Endothelial cell of umbilical vein (primary cell): ENCODE results near the gene GSDME. TPM values are rescaled to one million over a fixed set of nuclear protein-coding genes. Genes with fewer than 3 reads are reported as not detected.

Experiments used
- BruUV-seq: library from RNA; stranded (reverse); fragments of 400-500 nt; replicated peaks from 2 replicates; lab custom pipeline; 2021; lab: Mats Ljungman, UMichigan
- CTCF ChIA-PET: fragments of 300-600, 350-600 bp; sonication (Branson Sonifier 250); formaldehyde crosslinking; loops from one replicate; lab custom pipeline; 2021; ENCODE audit warnings: antibody characterized with exemption, inconsistent platforms; lab: Charles Lee
- POLR2A ChIA-PET: fragments of 300-600, 350-600 bp; sonication (Branson Sonifier 250); formaldehyde crosslinking; loops from one replicate; lab custom pipeline; 2021; ENCODE audit warnings: antibody characterized with exemption, inconsistent platforms; lab: Charles Lee
- DNase-seq: peaks from one replicate; pipeline ENCODE4 v3.0.0-alpha.2; 2011; ENCODE audit warnings: low read depth, low spot score
- FAIRE-seq: peaks from 2 replicates; lab custom pipeline; 2011; peaks lifted over from hg19 to GRCh38; lab: Jason Lieb, UNC
- H2AFZ ChIP-seq: 2 replicates; pipeline ENCODE4 v1.6.0; 2012; ENCODE audit warnings: low read depth, low read length, control low read depth, inconsistent platforms
- H3K27ac ChIP-seq: 2 replicates; pipeline ENCODE4 v1.5.1; 2011; ENCODE audit warnings: low read depth, mild to moderate bottlenecking, control low read depth, low read length, moderate library complexity; ENCODE audit not compliant: insufficient read depth
- H3K27me3 ChIP-seq, 2 experiments: 2 replicates each; pipeline versions ENCODE4 v1.6.0 to v1.6.1; 2011; ENCODE audit warnings: low read length in 2 of 2, mixed read lengths in 1 of 2; ENCODE audit not compliant: control insufficient read depth in 2 of 2, insufficient read depth in 2 of 2
- H3K36me3 ChIP-seq, 2 experiments: 2 replicates in 1 of 2; 3 replicates in 1 of 2; pipeline ENCODE4 v1.5.1; 2011; ENCODE audit warnings: low read length in 2 of 2, mild to moderate bottlenecking in 1 of 2, moderate library complexity in 1 of 2; ENCODE audit not compliant: control insufficient read depth in 2 of 2, insufficient read depth in 2 of 2; ENCODE audit errors: extremely low read depth in 1 of 2
- H3K4me1 ChIP-seq: 3 replicates; pipeline ENCODE4 v1.5.1; 2011; ENCODE audit warnings: mild to moderate bottlenecking, low read length; ENCODE audit not compliant: control insufficient read depth, insufficient read depth; ENCODE audit errors: extremely low read depth
- H3K4me2 ChIP-seq: 2 replicates; pipeline ENCODE4 v1.6.1; 2011; ENCODE audit warnings: low read length, control low read depth, mixed read lengths; ENCODE audit not compliant: insufficient read depth
- H3K4me3 ChIP-seq, 3 experiments: fragments of 200-600 bp in 1 of 3; sonication (generic), shearing (Covaris generic) in 1 of 3; replicated peaks in 1 of 3; 2 replicates each; pipeline ENCODE4 v1.5.1; 2011 to 2016; ENCODE audit warnings: control low read depth in 3 of 3, low read length in 3 of 3, mild to moderate bottlenecking in 2 of 3, inconsistent platforms in 1 of 3, low read depth in 1 of 3, moderate library complexity in 1 of 3; ENCODE audit not compliant: insufficient read depth in 1 of 3
- H3K79me2 ChIP-seq: 2 replicates; pipeline ENCODE4 v1.6.0; 2012; ENCODE audit warnings: low read length, inconsistent platforms; ENCODE audit not compliant: control insufficient read depth, insufficient read depth
- H3K9ac ChIP-seq: replicated peaks from 2 replicates; pipeline ENCODE3; 2011; ENCODE audit warnings: low read length, control low read depth; ENCODE audit not compliant: insufficient read depth; ENCODE audit errors: extremely low read depth
- H3K9me1 ChIP-seq: replicated peaks from 3 replicates; pipeline ENCODE4 v1.6.0; 2011; ENCODE audit warnings: mild to moderate bottlenecking, low read length; ENCODE audit not compliant: control insufficient read depth, insufficient read depth; ENCODE audit errors: extremely low read depth
- H3K9me3 ChIP-seq: replicated peaks from 2 replicates; pipeline ENCODE4 v1.5.1; 2012; ENCODE audit warnings: low read length, inconsistent platforms; ENCODE audit not compliant: control insufficient read depth, insufficient read depth
- H4K20me1 ChIP-seq: replicated peaks from 2 replicates; pipeline ENCODE3; 2011; ENCODE audit warnings: mild to moderate bottlenecking, low read length; ENCODE audit not compliant: control insufficient read depth, insufficient read depth; ENCODE audit errors: extremely low read depth
- CTCF ChIP-seq, 2 donors: IDR thresholded peaks; 1 replicate in 1 of 2; 2 replicates in 1 of 2; pipeline ENCODE4 v1.5.1; 2011; ENCODE audit warnings: low read length in 2 of 2, mild to moderate bottlenecking in 2 of 2, moderate library complexity in 2 of 2, control low read depth in 1 of 2, inconsistent platforms in 1 of 2, low read depth in 1 of 2; ENCODE audit not compliant: insufficient read depth in 1 of 2; ENCODE audit errors: extremely low read depth in 1 of 2
- EZH2 ChIP-seq: IDR thresholded peaks from 2 replicates; pipeline ENCODE4 v1.6.1; 2012; ENCODE audit warnings: borderline replicate concordance, low read depth, mild to moderate bottlenecking, moderate library complexity, low read length, inconsistent platforms; ENCODE audit not compliant: severe bottlenecking
- FOS ChIP-seq: IDR thresholded peaks from 2 replicates; pipeline ENCODE4 v1.6.1; 2011; ENCODE audit warnings: mild to moderate bottlenecking, low read length, moderate library complexity, borderline replicate concordance; ENCODE audit not compliant: insufficient read depth
- GATA2 ChIP-seq: IDR thresholded peaks from 2 replicates; pipeline ENCODE4 v1.7.0; 2011; ENCODE audit warnings: low read depth, mild to moderate bottlenecking, moderate library complexity, mixed read lengths, low read length; ENCODE audit not compliant: insufficient read length, insufficient read depth
- JUN ChIP-seq: IDR thresholded peaks from 2 replicates; pipeline ENCODE4 v1.6.1; 2011; ENCODE audit warnings: borderline replicate concordance, low read depth; ENCODE audit not compliant: insufficient read length, insufficient read depth
- MYC ChIP-seq: IDR thresholded peaks from one replicate; pipeline ENCODE4 v1.6.1; 2011; ENCODE audit warnings: mild to moderate bottlenecking, low read depth, low read length
- POLR2A ChIP-seq: IDR thresholded peaks from 2 replicates; pipeline ENCODE4 v1.6.1; 2012; ENCODE audit warnings: low read depth, mild to moderate bottlenecking, control low read depth, low read length
- POLR2AphosphoS5 ChIP-seq: IDR thresholded peaks from 2 replicates; pipeline ENCODE4 v1.6.1; 2012; ENCODE audit warnings: low read depth, mild to moderate bottlenecking, control low read depth, low read length, moderate library complexity; ENCODE audit not compliant: insufficient read depth
- dilution Hi-C: fragments of 300-500 bp; cut with MboI; formaldehyde crosslinking; loops from one replicate; pipeline ENCODE4 v1.15.0; 2019; ENCODE audit warnings: low sequenced_read_pairs; ENCODE audit not compliant: extremely low pct_ligation_motif_present
- intact Hi-C: fragments of 100-400 bp; cut with micrococcal nuclease; formaldehyde crosslinking; loops from one replicate; pipeline ENCODE4 v1.10.0; 2022
- polyA plus RNA-seq, 4 experiments: library from polyadenylated mRNA; depleted of rRNA in 3 of 4; stranded (reverse) in 3 of 4; unstranded in 1 of 4; fragments of >200 nt; gene quantifications; 2 replicates each; pipeline versions ENCODE4 v1.2.1 to v1.2.3, GENCODE V29; 2011 to 2012; ENCODE audit warnings: missing spikeins in 1 of 4
- total RNA-seq: library from RNA; stranded (reverse); gene quantifications from 2 replicates; pipeline ENCODE4 v1.2.3, GENCODE V29; 2021

Gene GSDME
- total and polyA plus RNA-seq, 2 donors (not counting 3 experiments of a cell fraction or from before 2014, with no cell fraction given), result 21.1 to 23.4 TPM

- dilution Hi-C loops, result no loop called here
- Histone ChIP-seq H2AFZ (no peak overlapping the region), H3K27ac (no peak overlapping the region), H3K4me3 (no peak overlapping the region), H3K79me2 (no peaks in the 10 kb centered on the region), H3K4me1 (no peaks in the 10 kb centered on the region), H3K9me3 (no peaks in the 10 kb centered on the region), H3K4me2 (no peak overlapping the region), H3K9ac (no peak overlapping the region), H3K9me1 (no peaks in the 10 kb centered on the region), H4K20me1 (no peaks in the 10 kb centered on the region), H3K36me3 (no peaks in the 10 kb centered on the region), H3K27me3 (no peaks in the 10 kb centered on the region)
- DNase-seq (no peak), FAIRE-seq (no peak)
- ChIA-PET POLR2A (no interaction called here), CTCF (interaction anchor here (0.9 to 1.9 kb wide), 3 partner anchors 10 to 297 kb away, joined by 4 to 8 read pairs (median 4); no protein-coding TSS in a partner anchor)
- TF ChIP-seq GATA2 (no peak), CTCF (IDR thresholded peaks at IDR 0.05; ENCODE audit: extremely low read depth in 1 of 2, insufficient read depth in 1 of 2, low read depth in 1 of 2, low read length in 2 of 2) (no peak), EZH2 (no peak), POLR2AphosphoS5 (no peak), POLR2A (no peak), JUN (no peak), FOS (no peak), MYC (no peak)
- no TSS peak for BruUV-seq
- intact Hi-C loops, result no loop called here
These were observed 40.0 kb upstream of the GSDME start for GRCh38 chr7:24797270-24797669.
